ENCODE measurements around the gene NBEA. TPM values are rescaled to one million over a fixed set of nuclear protein-coding genes. Genes with fewer than 3 reads are reported as not detected.

Gene NBEA
- total RNA-seq, 1 experiment from 2014 or later: 3.3 TPM

DNA sequence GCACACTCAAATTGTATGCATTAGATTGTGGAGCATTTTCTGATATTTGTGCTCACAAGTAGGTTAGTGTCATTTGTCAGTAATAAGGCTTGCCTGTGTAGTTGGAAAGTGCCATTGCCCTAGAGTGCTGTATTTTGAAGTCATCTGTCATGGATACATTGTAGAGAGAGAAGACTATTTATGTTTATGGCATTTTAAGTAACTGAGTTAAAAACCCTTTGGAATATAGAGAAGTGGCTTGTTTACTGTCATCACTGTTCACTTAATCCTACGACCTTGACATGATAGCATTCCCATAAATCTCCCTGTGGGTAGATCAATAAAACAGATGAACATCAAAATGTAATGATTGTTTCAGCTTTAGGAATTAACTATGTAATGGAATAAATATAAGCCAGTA lies 423.8 kb downstream of the NBEA start:
- intact Hi-C loops (cut with micrococcal nuclease; ENCODE audit: unreplicated experiment): no loop called here
- TF ChIP-seq, protein P1, sequence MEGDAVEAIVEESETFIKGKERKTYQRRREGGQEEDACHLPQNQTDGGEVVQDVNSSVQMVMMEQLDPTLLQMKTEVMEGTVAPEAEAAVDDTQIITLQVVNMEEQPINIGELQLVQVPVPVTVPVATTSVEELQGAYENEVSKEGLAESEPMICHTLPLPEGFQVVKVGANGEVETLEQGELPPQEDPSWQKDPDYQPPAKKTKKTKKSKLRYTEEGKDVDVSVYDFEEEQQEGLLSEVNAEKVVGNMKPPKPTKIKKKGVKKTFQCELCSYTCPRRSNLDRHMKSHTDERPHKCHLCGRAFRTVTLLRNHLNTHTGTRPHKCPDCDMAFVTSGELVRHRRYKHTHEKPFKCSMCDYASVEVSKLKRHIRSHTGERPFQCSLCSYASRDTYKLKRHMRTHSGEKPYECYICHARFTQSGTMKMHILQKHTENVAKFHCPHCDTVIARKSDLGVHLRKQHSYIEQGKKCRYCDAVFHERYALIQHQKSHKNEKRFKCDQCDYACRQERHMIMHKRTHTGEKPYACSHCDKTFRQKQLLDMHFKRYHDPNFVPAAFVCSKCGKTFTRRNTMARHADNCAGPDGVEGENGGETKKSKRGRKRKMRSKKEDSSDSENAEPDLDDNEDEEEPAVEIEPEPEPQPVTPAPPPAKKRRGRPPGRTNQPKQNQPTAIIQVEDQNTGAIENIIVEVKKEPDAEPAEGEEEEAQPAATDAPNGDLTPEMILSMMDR (IDR thresholded peaks at IDR 0.05): no peak
- TF ChIP-seq POLR2AphosphoS5 (IDR thresholded peaks at IDR 0.05; ENCODE audit: low read depth, low read length) (no peak), TCF7L2 (IDR thresholded peaks at IDR 0.05; ENCODE audit: low read depth, low read length) (no peak), SIN3A (IDR thresholded peaks at IDR 0.05; ENCODE audit: borderline replicate concordance, insufficient read depth, low read depth, low read length) (no peak)
- TF ChIP-seq, protein P2, sequence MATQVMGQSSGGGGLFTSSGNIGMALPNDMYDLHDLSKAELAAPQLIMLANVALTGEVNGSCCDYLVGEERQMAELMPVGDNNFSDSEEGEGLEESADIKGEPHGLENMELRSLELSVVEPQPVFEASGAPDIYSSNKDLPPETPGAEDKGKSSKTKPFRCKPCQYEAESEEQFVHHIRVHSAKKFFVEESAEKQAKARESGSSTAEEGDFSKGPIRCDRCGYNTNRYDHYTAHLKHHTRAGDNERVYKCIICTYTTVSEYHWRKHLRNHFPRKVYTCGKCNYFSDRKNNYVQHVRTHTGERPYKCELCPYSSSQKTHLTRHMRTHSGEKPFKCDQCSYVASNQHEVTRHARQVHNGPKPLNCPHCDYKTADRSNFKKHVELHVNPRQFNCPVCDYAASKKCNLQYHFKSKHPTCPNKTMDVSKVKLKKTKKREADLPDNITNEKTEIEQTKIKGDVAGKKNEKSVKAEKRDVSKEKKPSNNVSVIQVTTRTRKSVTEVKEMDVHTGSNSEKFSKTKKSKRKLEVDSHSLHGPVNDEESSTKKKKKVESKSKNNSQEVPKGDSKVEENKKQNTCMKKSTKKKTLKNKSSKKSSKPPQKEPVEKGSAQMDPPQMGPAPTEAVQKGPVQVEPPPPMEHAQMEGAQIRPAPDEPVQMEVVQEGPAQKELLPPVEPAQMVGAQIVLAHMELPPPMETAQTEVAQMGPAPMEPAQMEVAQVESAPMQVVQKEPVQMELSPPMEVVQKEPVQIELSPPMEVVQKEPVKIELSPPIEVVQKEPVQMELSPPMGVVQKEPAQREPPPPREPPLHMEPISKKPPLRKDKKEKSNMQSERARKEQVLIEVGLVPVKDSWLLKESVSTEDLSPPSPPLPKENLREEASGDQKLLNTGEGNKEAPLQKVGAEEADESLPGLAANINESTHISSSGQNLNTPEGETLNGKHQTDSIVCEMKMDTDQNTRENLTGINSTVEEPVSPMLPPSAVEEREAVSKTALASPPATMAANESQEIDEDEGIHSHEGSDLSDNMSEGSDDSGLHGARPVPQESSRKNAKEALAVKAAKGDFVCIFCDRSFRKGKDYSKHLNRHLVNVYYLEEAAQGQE (IDR thresholded peaks at IDR 0.05; ENCODE audit: insufficient read depth in 1 of 2, low read depth in 2 of 2, low read length in 1 of 2): no peak
- Histone ChIP-seq H3K27ac (ENCODE audit: low read length) (no peak overlapping the region), H3K36me3 (ENCODE audit: control insufficient read depth, insufficient read depth, low read length) (no peaks in the 10 kb centered on the region), H3K4me3 (ENCODE audit: low read depth in 2 of 2, low read length in 2 of 2) (no peak overlapping the region), H3K4me1 (ENCODE audit: control insufficient read depth, insufficient read depth, low read length) (no peaks in the 10 kb centered on the region), H3K27me3 (ENCODE audit: control insufficient read depth, insufficient read depth, low read length) (no peaks in the 10 kb centered on the region), H3K9me3 (ENCODE audit: control insufficient read depth, insufficient read depth, low read depth, low read length) (no peaks in the 10 kb centered on the region)
- DNase-seq (ENCODE audit: low read depth, low spot score): no peak
- POLR2A ChIA-PET: no interaction called here
- in situ Hi-C loops (cut with HindIII; ENCODE audit: low pct_unique_long_range_greater_than_20kb, low sequenced_read_pairs): no loop called here
- no peak for ATAC-seq
- no TSS peak for BruUV-seq (replicated peaks)
- CTCF ChIA-PET: no interaction called here

DNA sequence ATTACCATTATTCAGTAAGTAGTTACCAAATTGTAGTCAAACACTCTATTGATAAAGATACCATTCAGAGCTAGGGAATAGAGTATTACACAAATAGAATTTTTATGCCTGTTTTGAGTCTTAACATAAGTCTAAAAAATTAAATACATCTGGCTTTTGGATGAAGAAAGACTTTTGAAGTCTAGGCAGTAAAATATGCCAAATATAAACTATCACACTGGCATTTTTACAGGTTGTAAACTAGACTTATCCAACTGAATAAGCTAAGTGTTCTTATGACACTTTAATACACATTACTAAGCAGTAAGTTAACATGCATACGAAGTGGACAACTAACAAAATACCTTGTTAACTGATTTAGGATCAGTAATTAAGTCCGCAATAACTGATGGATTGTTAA lies 425.5 kb downstream of the NBEA start:
- POLR2A ChIA-PET: no interaction called here
- in situ Hi-C loops (cut with HindIII; ENCODE audit: low pct_unique_long_range_greater_than_20kb, low sequenced_read_pairs) (no loop called here), intact Hi-C loops (cut with micrococcal nuclease; ENCODE audit: unreplicated experiment) (no loop called here)
- DNase-seq (ENCODE audit: low read depth, low spot score) (no peak), ATAC-seq (no peak)
- H3K9me3 ChIP-seq (ENCODE audit: control insufficient read depth, insufficient read depth, low read depth, low read length): 0 out of 2 replicates have a peak, but pooled peaks cover 2% of the 10 kb centered on the region
- H3K36me3 ChIP-seq (ENCODE audit: control insufficient read depth, insufficient read depth, low read length): no peaks in the 10 kb centered on the region
- no peak overlapping the region for H3K4me3 ChIP-seq (ENCODE audit: low read depth in 2 of 2, low read length in 2 of 2)
- TF ChIP-seq POLR2AphosphoS5 (IDR thresholded peaks at IDR 0.05; ENCODE audit: low read depth, low read length) (no peak), SIN3A (IDR thresholded peaks at IDR 0.05; ENCODE audit: borderline replicate concordance, insufficient read depth, low read depth, low read length) (no peak), TCF7L2 (IDR thresholded peaks at IDR 0.05; ENCODE audit: low read depth, low read length) (no peak)
- TF ChIP-seq, protein P1 (IDR thresholded peaks at IDR 0.05): no peak
- TF ChIP-seq, protein P2 (IDR thresholded peaks at IDR 0.05; ENCODE audit: insufficient read depth in 1 of 2, low read depth in 2 of 2, low read length in 1 of 2): no peak
- CTCF ChIA-PET: no interaction called here
- H3K27ac ChIP-seq (ENCODE audit: low read length): no peak overlapping the region
- H3K4me1 ChIP-seq (ENCODE audit: control insufficient read depth, insufficient read depth, low read length): no peaks in the 10 kb centered on the region
- BruUV-seq (replicated peaks): no TSS peak
- H3K27me3 ChIP-seq (ENCODE audit: control insufficient read depth, insufficient read depth, low read length): no peaks in the 10 kb centered on the region
